ENCODE measurements around the gene RASSF8.

DNA sequence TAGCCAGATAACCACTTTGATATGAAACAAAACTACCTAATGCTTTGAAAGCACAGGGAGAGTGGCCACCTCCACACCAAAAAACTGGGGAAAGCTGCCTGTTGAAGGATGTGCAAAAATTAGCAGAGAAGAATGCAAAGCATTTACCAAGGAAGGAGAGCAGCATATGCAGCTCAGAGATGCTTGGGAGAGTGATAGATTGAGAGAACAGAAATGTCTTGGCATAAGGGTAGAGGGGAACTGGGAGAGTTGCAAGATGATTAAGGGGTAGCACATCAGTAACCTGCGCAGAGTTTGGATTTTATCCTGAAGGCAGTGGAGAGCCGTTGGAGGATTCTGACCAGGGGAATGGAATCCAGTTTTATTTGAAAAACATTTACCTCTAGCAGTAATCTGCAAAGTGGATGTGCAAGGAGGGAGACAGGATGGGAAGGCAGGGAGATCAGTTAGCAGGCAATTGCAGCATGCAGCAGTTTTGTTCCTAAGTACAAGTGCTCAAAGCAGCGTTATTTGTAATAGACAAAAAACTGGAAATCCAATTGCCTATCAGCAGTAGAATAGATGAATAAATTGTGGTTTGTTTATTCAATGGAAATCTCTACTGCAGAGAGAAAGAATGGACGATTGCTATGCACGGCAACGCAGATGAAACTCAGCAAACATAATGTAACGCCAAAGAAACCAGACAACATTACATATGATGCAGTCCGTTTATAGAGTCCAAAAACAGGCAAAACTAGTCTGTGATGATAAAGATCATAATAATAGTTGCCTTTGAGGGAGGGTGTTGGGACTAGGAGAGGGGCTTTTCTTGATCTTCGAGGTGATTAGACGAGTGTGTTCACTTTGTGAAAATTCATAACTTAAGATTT is 84.9 kb downstream of the RASSF8 start:
- TF ChIP-seq CTCF (IDR thresholded peaks at IDR 0.05; ENCODE audit: insufficient read depth, low read depth, low read length) (no peak), EZH2 (IDR thresholded peaks at IDR 0.05; ENCODE audit: insufficient read depth, low read length) (no peak)
